ENCODE data around the gene MID1IP1. TPM values are rescaled to one million over a fixed set of nuclear protein-coding genes. Genes with fewer than 3 reads are reported as not detected.

The MID1IP1 gene
- total RNA-seq, 1 experiment from 2014 or later, result 53.8 TPM

DNA sequence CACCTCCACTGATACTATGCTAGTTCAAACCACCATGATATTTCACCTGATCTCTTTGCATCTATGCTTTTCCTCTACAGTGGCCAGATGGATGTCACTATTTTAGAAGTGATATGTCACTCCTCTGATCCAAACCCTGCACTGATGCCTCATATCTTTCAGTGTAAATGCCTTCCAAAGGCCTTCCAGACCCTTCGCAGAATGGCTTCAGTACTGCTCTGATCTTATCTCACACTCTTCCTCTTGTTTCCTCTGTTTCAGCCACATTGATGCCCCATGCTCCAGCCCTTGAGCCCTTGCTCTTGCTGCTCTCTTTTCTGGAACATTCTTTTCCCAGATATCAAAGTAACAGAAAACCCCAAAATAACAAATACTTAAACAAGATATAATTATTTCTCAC is 17.9 kb downstream of the MID1IP1 start:
- TF ChIP-seq EZH2 (IDR thresholded peaks at IDR 0.05; ENCODE audit: borderline replicate concordance, low read depth, low read length, poor library complexity, severe bottlenecking), result no peak
- no peak for TF ChIP-seq CTCF (conservative IDR thresholded peaks at IDR 0.05; ENCODE audit: low read depth, low read length)
- no TSS peak for BruUV-seq (replicated peaks)
- H3K4me1 ChIP-seq (ENCODE audit: insufficient read depth, low read length, poor library complexity, severe bottlenecking), result no peaks in the 10 kb centered on the region
- no peaks in the 10 kb centered on the region for H3K9me3 ChIP-seq (ENCODE audit: low read depth, low read length, poor library complexity, severe bottlenecking)
- CTCF ChIA-PET, result no interaction called here
- POLR2A ChIA-PET (ENCODE audit: low non-redundant PET), result no interaction called here
- intact Hi-C loops (cut with micrococcal nuclease; ENCODE audit: unreplicated experiment), result no loop called here
- H3K27me3 ChIP-seq (replicated peaks; ENCODE audit: insufficient read depth, low read depth, low read length, poor library complexity), result no peaks in the 10 kb centered on the region
- no peak overlapping the region for H3K27ac ChIP-seq (ENCODE audit: low read depth, low read length, poor library complexity, severe bottlenecking)
- H3K36me3 ChIP-seq (ENCODE audit: insufficient read depth, low read length, poor library complexity, severe bottlenecking), result no peaks in the 10 kb centered on the region
- no peak for DNase-seq (ENCODE audit: low spot score)
- H3K4me3 ChIP-seq (ENCODE audit: low read depth, low read length, poor library complexity, severe bottlenecking), result no peak overlapping the region

GRCh38 chrX:38819709-38820108 is 18.4 kb downstream of the MID1IP1 start:
- peaks cover 4% of the 10 kb centered on the region for H3K27me3 ChIP-seq (replicated peaks; ENCODE audit: insufficient read depth, low read depth, low read length, poor library complexity)
- H3K4me3 ChIP-seq (ENCODE audit: low read depth, low read length, poor library complexity, severe bottlenecking), result no peak overlapping the region
- H3K27ac ChIP-seq (ENCODE audit: low read depth, low read length, poor library complexity, severe bottlenecking), result no peak overlapping the region
- TF ChIP-seq EZH2 (IDR thresholded peaks at IDR 0.05; ENCODE audit: borderline replicate concordance, low read depth, low read length, poor library complexity, severe bottlenecking) (no peak), CTCF (conservative IDR thresholded peaks at IDR 0.05; ENCODE audit: low read depth, low read length) (no peak)
- no TSS peak for BruUV-seq (replicated peaks)
- POLR2A ChIA-PET (ENCODE audit: low non-redundant PET), result no interaction called here
- H3K9me3 ChIP-seq (ENCODE audit: low read depth, low read length, poor library complexity, severe bottlenecking), result no peaks in the 10 kb centered on the region
- intact Hi-C loops (cut with micrococcal nuclease; ENCODE audit: unreplicated experiment), result no loop called here
- H3K4me1 ChIP-seq (ENCODE audit: insufficient read depth, low read length, poor library complexity, severe bottlenecking), result no peaks in the 10 kb centered on the region
- H3K36me3 ChIP-seq (ENCODE audit: insufficient read depth, low read length, poor library complexity, severe bottlenecking), result no peaks in the 10 kb centered on the region
- DNase-seq (ENCODE audit: low spot score), result no peak
- CTCF ChIA-PET, result no interaction called here

- ChIA-PET POLR2A (ENCODE audit: low non-redundant PET) (no interaction called here), CTCF (no interaction called here)
- Histone ChIP-seq H3K27me3 (replicated peaks; ENCODE audit: insufficient read depth, low read depth, low read length, poor library complexity) (peaks cover 4% of the 10 kb centered on the region), H3K27ac (ENCODE audit: low read depth, low read length, poor library complexity, severe bottlenecking) (no peak overlapping the region), H3K4me1 (ENCODE audit: insufficient read depth, low read length, poor library complexity, severe bottlenecking) (no peaks in the 10 kb centered on the region), H3K4me3 (ENCODE audit: low read depth, low read length, poor library complexity, severe bottlenecking) (no peak overlapping the region), H3K36me3 (ENCODE audit: insufficient read depth, low read length, poor library complexity, severe bottlenecking) (no peaks in the 10 kb centered on the region), H3K9me3 (ENCODE audit: low read depth, low read length, poor library complexity, severe bottlenecking) (no peaks in the 10 kb centered on the region)
- no TSS peak for BruUV-seq (replicated peaks)
- intact Hi-C loops (cut with micrococcal nuclease; ENCODE audit: unreplicated experiment), result no loop called here
- no peak for DNase-seq (ENCODE audit: low spot score)
- TF ChIP-seq CTCF (conservative IDR thresholded peaks at IDR 0.05; ENCODE audit: low read depth, low read length) (no peak), EZH2 (IDR thresholded peaks at IDR 0.05; ENCODE audit: borderline replicate concordance, low read depth, low read length, poor library complexity, severe bottlenecking) (no peak)
Observed at GRCh38 chrX:38820751-38821150, 19.5 kb downstream of the MID1IP1 start.

Measured in A673 (cell line).